HG03066 (cell line): Measurements from ENCODE around the gene EMP1.

ENCODE experiments used
- ATAC-seq: cut with Tn5 transposase; IDR thresholded peaks from one replicate; pipeline ENCODE4 v1.9.1; 2021; ENCODE audit warnings: low read depth; ENCODE audit not compliant: unreplicated experiment

Gene EMP1

DNA sequence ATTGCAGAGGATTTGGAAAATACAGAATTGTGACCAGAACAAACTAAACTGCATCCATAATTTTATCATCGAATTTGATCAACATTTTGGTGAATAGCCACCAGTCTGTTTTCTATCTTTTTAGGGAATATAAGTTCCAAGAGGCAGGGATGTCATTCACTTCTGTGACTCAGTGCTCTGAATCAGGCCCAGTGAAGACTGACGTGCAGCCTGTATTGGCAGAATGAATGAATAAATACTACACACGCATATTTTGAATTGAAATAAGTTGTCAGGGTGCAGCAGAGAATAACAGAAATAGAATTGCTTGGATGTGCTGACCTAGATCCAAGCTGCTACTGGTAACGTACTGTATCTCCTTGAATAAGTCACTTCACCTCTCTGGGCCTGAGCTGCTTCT is 1.3 kb upstream of the EMP1 start:
- no peak for ATAC-seq

DNA sequence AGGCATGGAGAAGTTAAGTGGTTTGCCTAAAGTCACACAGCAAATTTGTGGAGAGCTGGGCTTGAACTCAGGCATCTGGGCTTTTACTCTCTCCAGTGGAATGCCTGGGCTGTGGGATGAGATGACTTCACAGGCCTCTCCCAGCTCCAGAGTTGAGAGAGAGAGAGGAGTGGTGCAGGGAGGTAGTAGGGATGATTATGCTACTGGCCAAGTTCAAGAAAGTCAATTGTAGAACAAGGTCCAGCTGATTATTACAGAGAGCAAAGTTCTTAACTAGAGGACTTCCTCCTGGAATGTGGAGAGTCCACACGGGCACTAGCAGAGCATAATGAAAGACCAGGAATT is 769 bp upstream of the EMP1 start:
- no peak for ATAC-seq

DNA sequence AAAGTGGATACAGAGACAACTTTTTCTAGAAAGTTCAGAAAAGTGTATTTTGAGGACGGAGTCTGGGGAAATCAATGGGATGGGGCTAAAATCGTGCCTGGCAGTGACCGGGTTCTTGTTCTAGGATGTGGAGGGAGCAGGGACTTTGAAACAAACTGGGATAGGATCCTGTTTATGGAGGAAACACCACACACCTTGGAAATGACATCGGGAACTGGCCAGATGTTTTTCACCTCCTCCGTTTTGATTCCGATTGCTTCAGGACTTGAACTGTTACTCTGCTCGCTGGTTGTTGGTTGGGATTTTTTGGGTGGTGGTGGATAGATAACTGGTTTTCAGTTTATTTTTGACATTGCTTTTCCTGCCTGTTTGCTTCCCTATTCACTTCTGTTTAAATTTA is 506 bp downstream of the EMP1 start:
- ATAC-seq = no peak

DNA sequence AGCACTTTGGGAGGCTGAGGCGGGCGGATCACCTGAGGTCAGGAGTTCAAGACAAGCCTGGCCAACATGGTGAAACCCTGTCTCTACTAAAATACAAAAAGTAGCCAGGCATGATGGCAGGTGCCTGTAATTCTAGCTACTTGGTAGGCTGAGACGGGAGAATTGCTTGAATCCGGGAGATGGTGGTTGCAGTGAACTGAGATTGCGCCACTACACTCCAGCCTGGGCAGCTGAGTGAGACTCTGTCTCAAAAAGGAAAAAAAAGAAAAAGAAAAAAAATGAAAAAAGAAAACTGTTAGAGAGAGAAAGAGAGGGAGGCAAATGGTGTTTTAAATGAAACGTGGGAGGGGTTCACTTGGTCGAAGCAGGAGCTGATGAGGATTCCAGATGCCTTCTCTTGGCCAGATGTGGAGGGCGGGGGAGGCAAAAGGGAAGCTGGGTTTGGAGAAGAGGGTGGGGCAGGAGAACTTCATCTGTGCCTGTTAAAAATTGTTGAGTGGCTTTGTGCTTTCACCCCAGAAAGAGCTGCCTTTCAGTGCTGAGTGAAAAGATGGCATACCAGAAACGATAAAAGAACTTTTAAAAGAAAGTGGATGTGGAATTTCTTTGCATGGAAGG is 1.1 kb downstream of the EMP1 start:
- no peak for ATAC-seq

DNA sequence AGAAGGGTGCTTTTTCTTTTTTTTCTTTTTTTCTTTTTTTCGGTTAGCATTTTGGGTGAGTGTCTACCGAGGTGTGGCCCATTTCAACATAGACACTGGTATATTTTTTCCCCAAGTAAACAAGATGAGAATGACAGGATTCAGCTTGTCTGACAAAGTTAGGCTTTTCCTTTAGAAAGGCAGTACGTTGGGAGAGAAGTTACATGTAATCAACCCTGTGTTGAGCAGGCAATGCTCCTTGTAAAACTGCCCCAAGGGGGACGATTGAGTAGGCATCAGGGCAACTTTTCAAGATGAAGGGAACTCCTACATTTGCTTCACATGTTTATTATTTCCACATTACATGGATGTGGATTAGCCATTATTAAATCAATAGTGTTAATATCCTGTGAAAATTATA is 1.7 kb downstream of the EMP1 start:
- ATAC-seq = no peak

DNA sequence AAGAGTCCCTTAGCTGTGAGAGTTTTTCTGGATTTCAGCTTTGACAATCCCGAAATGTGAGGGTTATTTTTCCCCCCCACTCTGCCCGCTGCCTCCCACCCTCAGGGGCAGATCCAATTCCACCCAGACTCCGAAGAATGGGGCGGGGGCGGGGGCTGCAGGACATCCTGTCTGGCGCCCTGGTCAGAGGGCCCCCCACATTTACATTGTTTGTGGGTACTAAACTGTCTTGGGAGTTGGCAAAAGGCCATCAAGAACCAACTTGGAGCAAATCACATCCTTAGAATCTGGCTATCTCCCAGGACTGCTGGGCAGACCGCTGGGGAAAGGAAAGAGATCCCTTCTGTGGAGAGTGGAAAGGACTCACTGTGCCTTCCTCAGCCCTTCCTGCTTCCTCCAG is 2.4 kb downstream of the EMP1 start:
- ATAC-seq = no peak

DNA sequence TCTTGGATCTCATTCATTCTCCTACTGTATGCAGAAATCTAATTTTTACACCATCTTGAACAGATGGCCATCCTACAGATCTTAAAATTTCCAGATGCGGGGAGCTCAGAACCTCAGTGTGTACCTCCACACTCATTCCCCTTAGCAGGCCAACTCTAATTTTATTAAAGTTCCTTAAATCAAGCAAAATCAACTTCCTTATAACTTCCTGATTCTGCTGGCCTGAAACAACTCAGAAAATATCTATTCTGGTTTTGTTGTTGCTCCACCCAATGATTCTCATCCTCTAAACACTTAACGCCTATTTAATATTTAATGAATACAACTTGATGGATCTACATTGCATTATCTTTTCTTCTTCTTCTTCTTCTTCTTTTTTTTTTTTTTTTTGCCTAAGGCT is 3.1 kb downstream of the EMP1 start:
- ATAC-seq = no peak

DNA sequence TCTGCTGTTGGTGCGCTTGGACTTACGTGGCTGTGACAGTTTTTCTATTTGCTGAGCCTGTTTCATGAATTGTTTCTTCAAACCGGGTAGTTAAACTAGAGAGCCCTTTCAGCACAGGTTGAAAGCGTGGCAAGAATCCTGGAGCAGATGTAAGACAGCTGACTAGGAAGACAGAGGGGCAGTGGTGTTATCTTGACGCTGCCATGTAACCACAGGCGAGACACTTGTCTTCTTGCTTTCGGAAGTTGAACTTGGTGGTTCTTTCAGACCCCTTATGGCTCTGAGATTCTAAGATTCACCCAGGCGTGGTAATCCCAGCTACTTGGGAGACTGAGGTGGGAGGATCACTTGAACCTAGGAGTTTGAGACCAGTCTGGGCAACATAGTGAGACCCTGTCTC is 4.3 kb downstream of the EMP1 start:
- ATAC-seq = no peak

DNA sequence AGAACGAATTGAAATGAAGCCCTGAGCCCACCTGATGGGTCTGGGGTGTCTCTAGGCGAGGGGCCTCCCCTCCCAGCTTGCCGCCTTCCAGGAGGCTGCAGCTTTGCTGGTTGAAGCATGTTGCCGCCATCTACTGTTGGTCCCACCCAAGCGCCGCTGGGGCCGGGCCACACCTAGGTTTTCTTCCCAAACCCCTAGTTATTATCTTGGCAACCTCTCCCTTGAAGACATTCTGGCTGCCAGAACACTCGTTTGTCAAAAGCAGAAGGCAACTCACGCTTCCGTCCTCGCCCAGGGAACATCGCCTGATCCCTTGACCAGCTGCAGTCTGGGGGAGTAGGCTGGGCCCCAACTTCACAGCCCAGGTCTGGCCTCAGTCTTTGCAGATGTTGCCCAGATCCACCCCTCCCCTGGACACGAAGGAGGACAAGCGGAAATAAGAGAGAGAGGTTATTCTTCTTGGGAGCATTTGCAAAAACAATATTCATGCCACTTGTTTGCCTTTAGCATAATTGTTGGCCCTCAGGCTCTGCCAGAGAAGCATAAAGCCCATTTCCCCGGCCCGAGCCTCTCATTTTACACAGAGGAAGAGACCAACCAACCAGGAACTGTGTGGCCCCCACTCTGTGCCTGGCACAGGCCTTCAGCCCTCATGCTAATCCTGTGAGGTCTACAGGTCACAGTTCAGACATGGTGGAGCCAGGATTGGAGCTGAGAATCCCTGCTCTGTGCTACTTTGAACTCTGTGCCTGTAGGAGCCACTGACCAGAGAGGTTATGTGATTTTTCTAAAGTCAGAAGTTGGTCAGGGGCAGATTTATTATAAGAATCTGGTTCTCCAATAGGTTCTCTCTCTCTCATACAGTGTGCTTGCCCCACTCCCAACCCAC is 6.8 kb downstream of the EMP1 start:
- ATAC-seq = no peak

DNA sequence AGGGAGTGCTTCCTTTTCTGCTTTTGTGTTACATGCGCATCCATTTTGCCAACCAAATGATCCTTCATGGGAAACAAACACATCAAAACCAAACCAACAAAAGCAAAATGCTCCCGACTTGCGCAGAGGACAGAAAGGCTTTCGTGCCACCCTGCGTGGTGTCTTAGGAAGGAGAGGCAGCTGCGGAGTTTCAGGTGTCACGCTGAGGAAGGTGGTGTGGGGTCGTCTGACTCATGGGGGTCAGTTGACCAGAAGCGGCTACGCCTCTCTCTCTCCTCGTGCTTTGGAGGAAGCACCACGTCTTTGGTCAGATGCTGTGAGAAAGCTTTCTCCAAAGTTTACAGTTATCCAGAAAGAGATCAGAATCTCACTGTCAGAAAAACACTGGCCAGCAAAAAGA is 7.9 kb downstream of the EMP1 start:
- no peak for ATAC-seq

DNA sequence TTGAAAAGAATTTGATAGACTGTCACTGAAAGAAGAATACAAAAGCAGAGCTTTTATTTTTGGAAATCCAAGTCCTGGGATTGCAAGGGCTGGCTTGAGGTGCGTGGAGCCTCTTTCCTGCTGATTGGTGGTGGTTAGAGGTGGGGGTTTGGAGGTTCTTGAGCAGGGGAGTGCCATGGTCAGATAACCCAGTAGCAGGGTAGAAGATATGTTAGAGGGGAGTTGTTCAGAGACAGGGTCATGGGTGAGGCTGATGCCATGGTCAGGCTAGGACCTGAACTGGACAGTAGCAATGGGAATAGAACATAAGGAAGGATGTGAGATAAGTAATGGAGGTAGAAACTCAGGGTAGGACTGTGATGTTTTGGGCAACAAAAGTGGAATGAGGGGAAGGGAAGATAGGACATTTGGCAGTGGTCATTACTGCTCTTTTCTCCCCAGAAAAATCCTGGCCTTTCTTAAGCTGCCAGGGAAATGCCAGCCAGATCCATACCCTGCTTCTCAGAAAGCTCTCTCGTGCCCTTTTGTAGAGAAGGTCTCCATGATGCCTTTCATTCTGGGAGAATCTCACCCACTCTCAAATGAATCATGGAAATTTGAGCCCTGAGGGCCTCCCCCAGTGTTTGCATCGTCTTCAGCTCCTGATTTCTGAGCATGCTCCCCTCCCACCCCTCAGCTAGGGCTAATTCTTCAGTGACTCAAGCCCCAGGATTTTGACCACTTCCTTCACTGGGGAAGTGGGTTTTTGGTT is 9.5 kb downstream of the EMP1 start:
- no peak for ATAC-seq

DNA sequence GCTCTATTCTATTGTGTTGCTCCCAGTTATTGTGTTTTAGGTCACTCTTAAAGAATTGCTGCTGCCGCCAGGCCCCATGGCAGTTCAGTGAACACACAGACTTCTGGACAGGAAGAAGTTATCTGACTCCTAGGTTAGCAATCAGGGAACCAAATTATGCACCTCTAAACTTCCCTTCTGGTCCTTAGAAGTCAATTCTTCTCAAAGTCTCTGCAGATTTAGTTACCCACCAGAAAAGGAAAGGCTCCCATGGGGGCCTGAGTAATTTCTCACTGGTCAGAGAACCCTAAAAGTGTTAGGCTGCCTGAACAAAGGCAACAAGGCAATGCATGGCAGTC is 10.0 kb downstream of the EMP1 start:
- no peak for ATAC-seq

DNA sequence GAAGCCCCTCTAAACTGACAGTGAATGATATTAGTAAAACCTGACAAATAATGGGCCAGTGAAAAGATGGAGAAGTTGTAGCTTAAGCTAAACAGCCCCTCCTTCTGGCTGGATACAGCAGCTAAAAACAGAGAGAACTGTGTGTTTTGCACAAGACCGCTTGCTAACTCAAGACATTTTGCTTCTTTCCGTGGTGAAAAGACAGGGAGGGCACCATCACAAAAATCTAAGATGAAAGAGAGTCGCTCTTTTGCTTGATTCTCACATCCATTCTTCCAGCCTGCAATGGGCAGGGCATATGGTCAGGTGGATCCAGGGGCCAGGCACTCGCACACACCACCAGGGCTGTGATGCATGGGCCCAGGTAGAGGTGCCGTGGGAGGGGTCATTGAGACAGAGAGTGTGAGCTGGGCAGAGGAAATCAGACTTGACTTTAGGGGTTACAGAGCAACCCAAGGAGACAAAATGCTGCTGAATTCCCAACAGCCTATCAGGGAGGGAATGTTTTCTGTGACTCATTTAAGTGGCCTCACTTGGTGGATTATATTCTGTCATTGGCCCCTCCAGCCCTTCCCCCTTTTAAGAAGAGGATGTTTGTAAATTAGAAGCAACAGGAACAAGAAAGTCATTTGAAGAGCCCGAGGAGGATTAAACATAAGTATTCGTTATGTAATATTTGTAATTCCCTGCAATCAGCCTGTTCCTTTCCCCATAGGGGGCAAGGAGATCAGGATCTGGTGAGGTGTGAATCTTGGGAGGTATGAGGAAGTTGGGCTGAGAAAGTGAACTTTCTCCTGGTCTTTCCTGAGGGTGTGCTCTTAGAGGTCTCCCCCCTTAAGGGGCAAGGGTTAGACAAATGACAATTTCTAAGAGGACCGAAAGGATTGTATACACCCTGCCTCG is 12.3 kb downstream of the EMP1 start:
- ATAC-seq = no peak

DNA sequence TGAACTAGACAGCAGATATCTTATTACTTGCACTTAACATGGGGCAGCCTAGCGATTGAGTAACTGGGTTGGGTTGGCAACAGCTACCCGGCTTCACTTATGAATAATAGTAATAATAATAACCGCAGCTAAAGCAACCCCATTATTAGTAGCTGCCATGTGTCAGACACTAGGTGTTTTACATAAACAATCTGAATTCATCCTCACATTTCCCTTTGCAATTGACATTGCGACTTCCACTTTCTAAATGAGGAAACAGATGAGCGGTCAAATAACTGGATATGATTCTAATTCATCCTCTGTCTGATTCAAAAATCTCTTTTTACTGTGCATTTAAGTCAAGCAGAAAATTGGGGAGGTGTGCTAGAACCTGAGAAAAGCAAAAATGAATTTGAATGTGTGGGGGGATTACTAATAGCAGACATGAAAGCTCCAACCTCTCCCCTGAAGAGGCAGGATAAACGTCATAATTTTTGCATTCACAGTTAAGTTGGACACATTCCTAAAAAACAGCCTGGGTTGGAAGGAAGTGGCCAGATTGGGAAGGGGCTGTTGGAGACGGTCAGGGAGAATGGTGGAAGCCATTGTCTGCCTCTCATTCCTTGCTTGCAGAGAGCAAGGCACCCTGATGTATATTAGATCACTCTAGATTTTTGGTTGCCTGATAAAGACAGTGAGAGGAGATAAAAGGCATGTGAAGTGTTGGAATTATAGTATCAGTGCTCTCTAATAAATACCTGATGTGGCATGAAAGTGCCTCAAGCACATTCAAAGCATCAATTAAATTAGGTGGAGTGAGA is 13.1 kb downstream of the EMP1 start:
- ATAC-seq = no peak

DNA sequence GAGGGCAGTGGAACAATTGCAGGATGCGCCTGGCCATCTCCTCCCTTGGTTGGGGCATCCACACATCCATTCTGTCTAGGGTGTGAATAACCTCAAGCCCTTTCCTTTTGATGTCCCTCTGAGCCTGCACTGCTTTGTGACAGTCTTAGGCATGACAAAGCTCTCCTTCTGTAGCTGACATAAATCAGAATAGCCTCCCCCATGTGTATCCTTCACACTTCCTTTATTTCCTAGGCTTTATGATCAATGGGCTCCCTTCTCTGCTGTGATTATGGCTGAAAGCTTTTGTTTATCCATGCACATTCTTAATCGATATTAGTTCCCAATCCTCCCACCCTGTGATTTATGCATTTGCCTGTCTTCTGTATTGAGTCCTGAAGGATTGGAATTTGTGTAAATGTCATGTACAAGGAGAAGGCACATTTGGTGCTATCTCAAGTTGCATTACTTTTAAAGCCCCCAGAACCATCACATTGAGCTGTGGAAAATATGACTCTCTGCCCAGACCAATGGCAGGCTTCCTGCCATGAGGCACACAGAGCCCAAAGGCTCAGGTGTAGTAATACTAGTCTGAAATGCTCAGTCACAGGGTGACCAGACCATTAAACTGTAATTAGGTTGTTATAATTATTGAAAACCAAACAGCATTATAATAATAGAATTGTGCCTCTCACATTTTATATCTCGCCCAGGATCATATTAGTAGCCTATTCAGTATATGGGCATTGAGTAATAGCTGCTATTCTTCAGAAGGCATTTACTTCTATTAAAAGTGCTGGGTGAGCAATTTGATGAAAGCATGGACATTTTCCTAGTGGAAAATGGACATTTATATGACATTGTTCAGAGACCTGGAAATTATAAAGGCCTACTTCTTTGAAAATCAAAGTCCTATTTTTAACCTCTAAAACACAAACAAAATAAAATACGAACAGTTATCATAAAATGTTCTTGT is 14.0 kb downstream of the EMP1 start:
- no peak for ATAC-seq

DNA sequence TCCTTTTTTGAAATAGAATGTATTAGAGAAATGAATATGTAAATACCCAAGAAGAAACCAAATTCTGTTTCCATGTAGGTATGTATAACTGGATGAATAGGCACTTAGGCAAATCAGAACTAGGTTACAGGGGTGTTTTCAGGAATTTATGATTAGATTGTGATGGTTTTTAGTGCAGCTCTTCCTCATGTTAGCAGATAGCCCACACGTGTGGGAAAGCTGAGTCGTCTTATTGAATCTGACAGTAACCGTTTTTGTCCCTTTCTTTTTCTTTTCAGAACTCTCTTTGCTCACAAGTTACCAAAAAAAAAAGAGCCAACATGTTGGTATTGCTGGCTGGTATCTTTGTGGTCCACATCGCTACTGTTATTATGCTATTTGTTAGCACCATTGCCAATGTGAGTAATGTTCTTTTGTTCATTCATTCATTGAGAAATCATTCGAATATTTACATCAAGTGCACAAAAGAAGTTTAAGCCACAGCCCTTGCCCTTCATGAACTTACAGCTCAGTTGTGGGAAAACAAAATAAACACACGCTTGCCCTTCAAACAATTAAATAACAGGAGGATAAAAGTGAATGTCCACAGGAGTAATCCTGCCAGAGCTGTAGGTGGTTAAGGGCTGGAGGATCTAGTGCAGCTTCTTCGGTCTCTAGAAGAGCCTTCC is 14.8 kb downstream of the EMP1 start:
- ATAC-seq = no peak

DNA sequence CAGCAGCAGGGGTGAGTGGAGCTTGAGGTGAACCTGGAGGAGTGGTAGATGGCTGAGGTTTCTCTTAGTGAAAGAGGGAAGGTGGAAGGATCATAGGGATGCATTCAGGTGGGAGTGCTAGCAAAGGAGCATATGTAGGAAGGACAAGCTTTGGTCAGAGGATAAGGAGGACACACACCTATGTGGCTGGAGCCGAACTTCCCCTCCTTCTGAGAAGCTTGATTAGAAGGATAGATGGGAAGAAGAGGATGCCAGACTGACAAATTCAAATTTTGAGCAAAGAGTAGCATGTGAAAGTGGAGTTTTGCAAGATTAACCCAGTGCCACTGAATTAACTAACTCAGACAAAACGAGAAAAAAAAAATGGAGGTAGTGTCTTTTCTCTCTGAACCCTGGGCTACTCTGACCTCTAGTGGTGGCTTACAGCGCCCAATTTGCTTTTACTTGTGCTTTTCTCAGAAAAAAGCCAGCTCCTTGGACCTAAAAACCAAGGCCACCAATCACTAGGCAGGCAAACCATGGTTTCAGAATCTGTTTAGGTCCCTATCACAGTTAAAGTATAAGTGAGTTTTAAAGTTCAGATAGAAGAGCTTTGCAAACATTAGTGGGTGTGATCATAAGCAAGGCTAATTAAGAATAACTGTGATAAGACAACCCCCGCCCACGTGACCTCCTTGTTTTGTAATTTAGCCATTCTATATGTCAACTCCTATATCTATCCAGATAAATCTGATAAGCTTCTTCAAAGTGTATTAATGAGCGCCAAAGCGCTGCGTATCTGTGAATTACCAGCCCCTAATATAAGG is 15.5 kb downstream of the EMP1 start:
- no peak for ATAC-seq

DNA sequence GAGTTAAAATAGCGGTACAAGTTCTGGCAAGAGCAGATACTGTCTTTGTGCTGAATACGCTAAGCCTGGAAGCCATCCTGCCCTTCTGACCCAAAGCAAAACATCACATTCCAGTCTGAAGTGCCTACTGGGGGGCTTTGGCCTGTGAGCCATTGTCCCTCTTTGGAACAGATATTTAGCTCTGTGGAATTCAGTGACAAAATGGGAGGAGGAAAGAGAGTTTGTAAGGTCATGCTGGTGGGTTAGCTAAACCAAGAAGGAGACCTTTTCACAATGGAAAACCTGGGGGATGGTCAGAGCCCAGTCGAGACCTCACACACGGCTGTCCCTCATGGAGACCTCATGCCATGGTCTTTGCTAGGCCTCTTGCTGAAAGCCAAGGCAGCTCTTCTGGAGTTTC is 18.5 kb downstream of the EMP1 start:
- ATAC-seq = no peak
